Ovary (tissue), 9 donors: Measurements from ENCODE around the gene BEAN1. TPM values are rescaled to one million over a fixed set of nuclear protein-coding genes. Genes with fewer than 3 reads are reported as not detected.

ENCODE experiments used
- DNase-seq, 5 donors: peaks; one replicate each; pipeline ENCODE4 v3.0.0-alpha.2; 2019 to 2020
- H3K27ac ChIP-seq, 2 donors: fragments of 200-600 bp; one replicate each; pipeline versions ENCODE4 v1.5.1 to v1.8.0; 2019 to 2022
- H3K27me3 ChIP-seq: fragments of 200-600 bp; one replicate; pipeline ENCODE4 v1.8.0; 2022
- H3K36me3 ChIP-seq: fragments of 200-600 bp; sonication (generic); one replicate; pipeline ENCODE4 v1.5.1; 2019
- H3K4me1 ChIP-seq: one replicate; pipeline ENCODE4 v1.8.1; 2013; ENCODE audit warnings: mild to moderate bottlenecking, moderate library complexity; ENCODE audit not compliant: insufficient read depth
- H3K4me3 ChIP-seq: fragments of 200-600 bp; sonication (generic); one replicate; pipeline ENCODE4 v1.5.1; 2017
- H3K9me3 ChIP-seq, 2 donors: fragments of 200-600 bp in 1 of 2; sonication (generic) in 1 of 2; one replicate each; pipeline versions ENCODE4 v1.5.1 to v1.8.1; 2013 to 2019; ENCODE audit warnings: mild to moderate bottlenecking in 1 of 2, moderate library complexity in 1 of 2
- CTCF ChIP-seq, 3 donors: fragments of 450-650 bp in 2 of 3; fragments of 200-600 bp in 1 of 3; IDR thresholded peaks; one replicate each; pipeline versions ENCODE4 v1.5.1 to v1.8.0; 2016 to 2022; ENCODE audit warnings: antibody characterized with exemption in 3 of 3, mild to moderate bottlenecking in 1 of 3
- EP300 ChIP-seq: sonication (generic); formaldehyde crosslinking; IDR thresholded peaks from one replicate; pipeline ENCODE4 v1.6.1; 2017; ENCODE audit warnings: antibody characterized with exemption
- POLR2A ChIP-seq: fragments of 450-650 bp; IDR thresholded peaks from one replicate; pipeline ENCODE4 v1.6.1; 2017; ENCODE audit warnings: antibody characterized with exemption, mild to moderate bottlenecking, moderate library complexity
- WGBS, 3 donors: extraction: QIAGEN DNeasy Blood & Tissue Kit in 1 of 3; methylation state at CpG; one replicate each; pipeline versions ENCODE4 v1.1.5 to v1.1.7; 2013 to 2017; 5-methylcytosine and 5-hydroxymethylcytosine counted together
- intact Hi-C, 4 donors: fragments of 100-400 bp; cut with DNase I; formaldehyde crosslinking; loops; one replicate each; pipeline versions ENCODE4 v1.11.0 to v1.15.1; 2022 to 2023
- polyA plus RNA-seq, 2 donors: library from polyadenylated mRNA; stranded (reverse); fragments of 200-250 nt in 1 of 2; fragments of 350-450 nt in 1 of 2; fragmentation: Illumina TruSeq in 1 of 2; extraction: RNeasy Lipid Tissue Mini Kit (QIAGEN cat#74804) in 1 of 2; gene quantifications; one replicate each; pipeline ENCODE4 v1.2.3, GENCODE V29; 2013 to 2014
- total RNA-seq, 7 donors: library from RNA; depleted of rRNA in 2 of 7; stranded (reverse); fragments of >200 nt in 2 of 7; fragmentation: NEBNext Ultra II Directional in 3 of 7; extraction: Animal tissue kit (Norgen Biotek cat#: 25700) in 3 of 7; gene quantifications; one replicate each; pipeline versions ENCODE4 v1.1.0 to v1.2.4, GENCODE V29; 2016 to 2023
- donor health status: DM: no; HTN: no; CAD: no; lungs with moderate emphysema.
- donor health status: DM: no; HTN: no; CAD: no.
- donor health status: Bipolar disorder and iron deficiency.
- donor health status: DM: yes; HTN: yes; CAD: no.
- donor health status: DM: no; HTN: no; CAD: no.
- donor health status: DM: yes; HTN: yes; CAD: no.

BEAN1 gene
- total and polyA plus RNA-seq, 9 donors: 0.15 to 2.2 (median 0.61) TPM; not detected in 1

GRCh38 chr16:66399930-66400329, 27.2 kb upstream of the BEAN1 start:
- 58 to 66% (median 63%) methylated on average over 3 of the region's 3 CpGs for WGBS, 3 donors
- no peaks in the 10 kb centered on the region for H3K36me3 ChIP-seq
- intact Hi-C loops: loop anchor here (10.0 kb wide), 4 partner anchors 85 to 465 kb away; partner anchors contain the start of gene CMTM3 (in 3 of the 4)
- H3K4me3 ChIP-seq: no peak overlapping the region
- peaks cover 2% of the 10 kb centered on the region for H3K4me1 ChIP-seq
- no peaks in the 10 kb centered on the region for H3K9me3 ChIP-seq
- no peak for DNase-seq
- TF ChIP-seq POLR2A: no peak
- no peak for TF ChIP-seq CTCF (IDR thresholded peaks at IDR 0.05)
- TF ChIP-seq EP300: no peak
- no peak overlapping the region for H3K27ac ChIP-seq
- H3K27me3 ChIP-seq: no peaks in the 10 kb centered on the region

GRCh38 chr16:66400503-66401380, 26.4 kb upstream of the BEAN1 start:
- Histone ChIP-seq H3K9me3 (no peaks in the 10 kb centered on the region), H3K27ac (no peak overlapping the region), H3K4me1 (peaks cover 2% of the 10 kb centered on the region), H3K27me3 (no peaks in the 10 kb centered on the region), H3K36me3 (no peaks in the 10 kb centered on the region), H3K4me3 (no peak overlapping the region)
- intact Hi-C loops: loop anchor here (10.0 kb wide), 4 partner anchors 84 to 464 kb away; partner anchors contain the start of gene CMTM3 (in 3 of the 4)
- DNase-seq: no peak
- 86 to 89% (median 88%) methylated on average over 20 of the region's 20 CpGs for WGBS, 3 donors
- no peak for TF ChIP-seq EP300
- no peak for TF ChIP-seq POLR2A
- TF ChIP-seq CTCF (IDR thresholded peaks at IDR 0.05): no peak

GRCh38 chr16:66401610-66402009, 25.5 kb upstream of the BEAN1 start:
- Histone ChIP-seq H3K36me3 (no peaks in the 10 kb centered on the region), H3K4me1 (peaks cover 2% of the 10 kb centered on the region), H3K27me3 (no peaks in the 10 kb centered on the region), H3K4me3 (no peak overlapping the region), H3K27ac (no peak overlapping the region), H3K9me3 (no peaks in the 10 kb centered on the region)
- 61 to 71% (median 64%) methylated on average over 11 of the region's 11 CpGs for WGBS, 3 donors
- DNase-seq: no peak
- TF ChIP-seq EP300: no peak
- TF ChIP-seq CTCF (IDR thresholded peaks at IDR 0.05): no peak
- no peak for TF ChIP-seq POLR2A
- intact Hi-C loops: loop anchor here (10.0 kb wide), 4 partner anchors 83 to 463 kb away; partner anchors contain the start of gene CMTM3 (in 3 of the 4)

- Histone ChIP-seq H3K36me3 (no peaks in the 10 kb centered on the region), H3K27me3 (no peaks in the 10 kb centered on the region), H3K9me3 (no peaks in the 10 kb centered on the region), H3K27ac (no peak overlapping the region), H3K4me3 (no peak overlapping the region), H3K4me1 (peaks cover 2% of the 10 kb centered on the region)
- no peak for TF ChIP-seq EP300
- TF ChIP-seq CTCF (IDR thresholded peaks at IDR 0.05): no peak
- no peak for TF ChIP-seq POLR2A
- 63 to 83% (median 80%) methylated on average over 7 to 12 of the region's 12 CpGs for WGBS, 3 donors
- DNase-seq: no peak
- intact Hi-C loops: loop anchor here (10.0 kb wide), 4 partner anchors 83 to 463 kb away; partner anchors contain the start of gene CMTM3 (in 3 of the 4)
Observed at GRCh38 chr16:66402166-66402565, 24.9 kb upstream of the BEAN1 start.
